Fibroblast of lung (primary cell): ENCODE results near the gene SH2D5.

Experiments used
- EZH2 ChIP-seq: IDR thresholded peaks from 2 replicates; pipeline ENCODE4 v1.5.1; 2012; ENCODE audit warnings: low read length, control low read depth, mild to moderate bottlenecking; ENCODE audit errors: missing control alignments
- TF ChIP-seq, protein P1 (sequence below), 2 donors: IDR thresholded peaks in 1 of 2; conservative IDR thresholded peaks in 1 of 2; 1 replicate in 1 of 2; 2 replicates in 1 of 2; pipeline ENCODE4 v1.5.1; 2011 to 2012; ENCODE audit warnings: low read length in 2 of 2, control low read depth in 1 of 2, inconsistent platforms in 1 of 2, low read depth in 1 of 2, mild to moderate bottlenecking in 1 of 2

DNA sequence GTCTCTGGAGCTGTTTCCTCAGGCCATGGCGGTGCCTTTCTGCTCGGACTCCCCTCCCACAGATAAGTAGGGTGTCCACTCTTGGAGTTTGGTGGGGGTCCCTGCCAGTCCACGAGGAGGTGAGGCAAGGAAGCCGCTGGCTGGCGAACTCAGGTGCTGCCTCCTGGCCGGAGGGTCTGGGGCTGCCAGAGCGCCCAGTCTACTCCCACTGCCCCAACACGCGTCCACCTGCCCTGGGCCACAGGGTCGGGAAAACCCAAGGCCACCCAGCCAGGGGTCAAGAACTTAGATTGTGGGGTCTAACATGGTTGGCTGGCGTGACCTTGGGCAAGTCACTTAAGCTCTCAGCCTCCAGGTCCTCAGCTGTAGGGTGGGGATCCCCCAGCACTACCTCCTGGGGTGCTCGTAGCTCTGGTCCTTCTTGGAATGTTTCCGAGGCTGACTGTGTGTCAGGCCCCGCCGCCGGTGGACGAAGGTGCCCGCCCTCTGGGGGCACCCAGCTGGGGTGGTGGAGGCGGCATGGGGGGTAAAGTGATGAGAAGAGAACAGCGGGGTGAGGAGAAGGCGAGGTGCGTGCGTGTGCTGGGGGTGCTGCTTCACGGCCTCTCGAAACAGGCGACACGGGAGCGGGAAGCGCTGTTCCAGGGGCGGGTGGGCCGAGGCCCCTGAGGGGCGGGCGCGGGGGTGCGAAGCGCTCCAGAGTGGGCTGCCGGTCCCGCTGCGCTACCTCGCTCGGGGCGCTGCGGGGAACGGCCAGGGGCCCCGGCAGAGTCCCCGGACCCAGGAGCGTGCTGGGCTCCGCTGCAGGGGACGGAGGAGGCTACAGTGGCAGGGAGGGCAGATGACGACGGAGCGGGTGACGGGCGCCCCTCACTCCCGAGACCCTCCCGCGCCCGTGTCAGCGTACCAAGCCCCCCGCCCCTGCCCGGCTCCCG is 1.2 kb downstream of the SH2D5 start:
- TF ChIP-seq, protein P1, sequence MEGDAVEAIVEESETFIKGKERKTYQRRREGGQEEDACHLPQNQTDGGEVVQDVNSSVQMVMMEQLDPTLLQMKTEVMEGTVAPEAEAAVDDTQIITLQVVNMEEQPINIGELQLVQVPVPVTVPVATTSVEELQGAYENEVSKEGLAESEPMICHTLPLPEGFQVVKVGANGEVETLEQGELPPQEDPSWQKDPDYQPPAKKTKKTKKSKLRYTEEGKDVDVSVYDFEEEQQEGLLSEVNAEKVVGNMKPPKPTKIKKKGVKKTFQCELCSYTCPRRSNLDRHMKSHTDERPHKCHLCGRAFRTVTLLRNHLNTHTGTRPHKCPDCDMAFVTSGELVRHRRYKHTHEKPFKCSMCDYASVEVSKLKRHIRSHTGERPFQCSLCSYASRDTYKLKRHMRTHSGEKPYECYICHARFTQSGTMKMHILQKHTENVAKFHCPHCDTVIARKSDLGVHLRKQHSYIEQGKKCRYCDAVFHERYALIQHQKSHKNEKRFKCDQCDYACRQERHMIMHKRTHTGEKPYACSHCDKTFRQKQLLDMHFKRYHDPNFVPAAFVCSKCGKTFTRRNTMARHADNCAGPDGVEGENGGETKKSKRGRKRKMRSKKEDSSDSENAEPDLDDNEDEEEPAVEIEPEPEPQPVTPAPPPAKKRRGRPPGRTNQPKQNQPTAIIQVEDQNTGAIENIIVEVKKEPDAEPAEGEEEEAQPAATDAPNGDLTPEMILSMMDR (conservative IDR thresholded peaks at IDR 0.05 in 1 of 2, IDR thresholded peaks at IDR 0.05 in 1 of 2; ENCODE audit: low read depth in 1 of 2, low read length in 2 of 2), result no peak
- no peak for TF ChIP-seq EZH2
